GM12865 (cell line): ENCODE results near the gene GASK1B.
A peak's percentile ranks its signal among the peaks of the same experiment; 100 is the strongest.

ENCODE experiments used
- DNase-seq: peaks from one replicate; pipeline ENCODE4 v3.0.0; 2010; ENCODE audit warnings: low read depth
- H3K4me3 ChIP-seq: 2 replicates; pipeline ENCODE4 v1.5.1; 2011; ENCODE audit warnings: mild to moderate bottlenecking, low read depth, low read length, control low read depth
- CTCF ChIP-seq: IDR thresholded peaks from 2 replicates; pipeline ENCODE4 v1.5.1; 2011; ENCODE audit warnings: low read length, control low read depth, low read depth, inconsistent platforms; ENCODE audit not compliant: insufficient read depth; ENCODE audit errors: missing control alignments

Gene GASK1B

GRCh38 chr4:158176108-158176507 lies 3.3 kb upstream of the GASK1B start:
- no peak for DNase-seq
- no peak overlapping the region for H3K4me3 ChIP-seq
- no peak for TF ChIP-seq CTCF

- peak; percentile 31 for TF ChIP-seq CTCF
- no peak overlapping the region for H3K4me3 ChIP-seq
- DNase-seq: peak; percentile 9
These were observed 1.9 kb downstream of the GASK1B start for GRCh38 chr4:158170691-158171561.

- no peak overlapping the region for H3K4me3 ChIP-seq
- no peak for DNase-seq
- TF ChIP-seq CTCF: no peak
These were observed 2.7 kb downstream of the GASK1B start for GRCh38 chr4:158169931-158170690.

GRCh38 chr4:158169506-158169905 lies 3.3 kb downstream of the GASK1B start:
- DNase-seq: no peak
- TF ChIP-seq CTCF: no peak
- no peak overlapping the region for H3K4me3 ChIP-seq

- no peak overlapping the region for H3K4me3 ChIP-seq
- no peak for TF ChIP-seq CTCF
- DNase-seq: no peak
These were observed 4.2 kb downstream of the GASK1B start for GRCh38 chr4:158168606-158169005.

GRCh38 chr4:158166701-158167100 lies 6.1 kb downstream of the GASK1B start:
- DNase-seq: no peak
- H3K4me3 ChIP-seq: no peak overlapping the region
- TF ChIP-seq CTCF: no peak
